HL-60/S4 (cell line): ENCODE data around the gene ARMC9.

Experiments used
- in situ Hi-C: fragments of 300-500 bp; cut with MboI; formaldehyde crosslinking; loops from 2 replicates; pipeline ENCODE4 v1.14.3; 2022; ENCODE audit warnings: low sequenced_read_pairs

Gene ARMC9

DNA sequence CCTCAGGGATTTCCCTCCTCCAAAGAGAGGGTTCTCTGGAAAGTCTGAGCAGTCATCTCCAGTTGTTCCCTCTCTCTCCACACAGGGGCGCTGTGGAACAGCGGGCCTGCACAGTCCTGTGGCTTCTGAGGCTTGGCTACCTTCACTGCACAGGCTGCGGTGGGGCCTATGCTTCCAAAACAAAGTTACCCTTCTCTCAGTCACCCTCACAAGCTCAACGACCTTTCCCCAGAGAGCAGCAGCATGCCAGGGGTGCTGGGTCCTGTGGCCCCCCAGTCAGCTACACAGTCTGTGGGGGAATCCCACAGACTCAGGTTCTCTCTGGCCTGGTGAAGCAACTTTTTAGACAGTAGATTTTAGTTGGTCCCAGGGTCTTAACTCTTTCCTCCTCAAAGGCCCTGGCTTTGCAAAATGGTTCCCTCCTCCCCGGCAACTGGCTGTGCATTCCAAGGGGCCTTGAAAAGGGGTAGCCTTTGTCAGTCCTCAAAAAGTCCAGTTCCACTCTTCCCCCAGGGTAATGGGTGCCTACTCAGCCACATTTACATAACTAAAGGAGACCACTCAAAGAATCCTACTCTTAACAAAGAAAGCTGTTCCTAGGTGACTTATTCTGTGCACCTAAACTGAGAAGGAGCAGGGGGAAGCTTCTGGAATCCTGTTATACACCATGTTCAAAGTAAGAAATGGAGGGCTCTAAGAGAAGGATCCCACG is 212.0 kb downstream of the ARMC9 start:
- in situ Hi-C loops = loop anchor here (25.0 kb wide), 1 partner anchor 573 kb away; no protein-coding TSS in a partner anchor

GRCh38 chr2:231411237-231411636 is 212.8 kb downstream of the ARMC9 start:
- in situ Hi-C loops = loop anchor here (25.0 kb wide), 1 partner anchor 574 kb away; no protein-coding TSS in a partner anchor

DNA sequence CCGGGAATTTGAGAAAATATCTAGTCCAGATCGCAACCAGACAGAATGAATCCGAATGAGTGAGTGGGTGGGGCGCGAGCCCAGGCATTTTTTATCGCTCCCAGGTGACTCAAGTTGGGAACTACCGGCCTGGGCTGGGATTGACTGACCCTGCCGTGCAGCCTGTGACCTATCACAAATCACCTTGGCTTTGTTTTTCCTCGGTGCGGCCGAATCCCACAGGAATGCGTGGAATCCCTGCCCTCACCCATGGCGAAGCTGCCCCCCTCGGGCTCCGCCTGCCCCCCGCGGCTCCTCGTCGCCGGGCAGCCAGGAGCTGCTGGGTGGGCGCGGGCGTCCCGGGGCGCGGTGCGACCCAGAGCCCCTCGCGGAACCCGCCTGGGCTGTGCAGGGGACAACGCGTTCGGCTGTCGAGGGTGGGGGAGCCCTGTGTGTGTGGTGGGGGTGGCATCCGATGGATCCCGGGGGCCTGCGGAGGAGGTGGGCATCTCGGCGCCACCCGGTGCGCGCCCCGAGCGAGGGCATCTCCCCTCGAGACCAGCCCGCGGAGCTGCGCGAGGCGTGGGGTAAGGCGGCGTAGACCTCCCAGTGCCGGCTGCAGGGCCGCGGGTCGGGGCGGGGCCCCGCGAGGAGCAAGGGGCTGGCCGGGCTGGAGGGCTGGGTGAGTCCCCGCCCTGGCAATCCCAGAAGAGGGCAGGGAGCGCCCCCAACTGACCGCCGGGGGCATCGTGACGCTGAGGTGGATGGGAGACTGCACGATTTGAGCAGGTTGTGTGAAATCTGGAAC is 213.6 kb downstream of the ARMC9 start:
- in situ Hi-C loops = loop anchor here (25.0 kb wide), 1 partner anchor 575 kb away; no protein-coding TSS in a partner anchor

GRCh38 chr2:231412618-231412963 is 214.2 kb downstream of the ARMC9 start:
- in situ Hi-C loops = loop anchor here (25.0 kb wide), 1 partner anchor 575 kb away; no protein-coding TSS in a partner anchor

DNA sequence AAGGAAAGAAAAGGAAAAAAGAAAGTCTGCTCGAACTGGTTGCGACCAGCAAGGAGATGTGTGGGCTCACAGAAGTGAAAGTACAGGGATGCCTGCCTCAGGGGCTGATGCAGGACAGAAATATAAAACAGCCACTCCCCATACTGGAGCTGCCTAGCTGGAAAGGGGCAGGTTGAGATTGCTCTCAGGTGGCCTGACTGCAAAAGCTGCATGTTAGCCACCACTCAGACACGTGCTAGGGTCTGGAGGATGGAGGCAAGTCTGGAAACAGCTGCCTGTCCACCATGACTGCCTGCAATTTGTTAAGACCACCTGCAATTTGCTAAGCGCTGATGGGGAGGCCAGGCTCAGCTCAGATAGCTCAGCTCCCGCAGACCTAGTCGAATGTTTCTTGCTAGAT is 215.0 kb downstream of the ARMC9 start:
- in situ Hi-C loops = loop anchor here (25.0 kb wide), 1 partner anchor 576 kb away; no protein-coding TSS in a partner anchor

DNA sequence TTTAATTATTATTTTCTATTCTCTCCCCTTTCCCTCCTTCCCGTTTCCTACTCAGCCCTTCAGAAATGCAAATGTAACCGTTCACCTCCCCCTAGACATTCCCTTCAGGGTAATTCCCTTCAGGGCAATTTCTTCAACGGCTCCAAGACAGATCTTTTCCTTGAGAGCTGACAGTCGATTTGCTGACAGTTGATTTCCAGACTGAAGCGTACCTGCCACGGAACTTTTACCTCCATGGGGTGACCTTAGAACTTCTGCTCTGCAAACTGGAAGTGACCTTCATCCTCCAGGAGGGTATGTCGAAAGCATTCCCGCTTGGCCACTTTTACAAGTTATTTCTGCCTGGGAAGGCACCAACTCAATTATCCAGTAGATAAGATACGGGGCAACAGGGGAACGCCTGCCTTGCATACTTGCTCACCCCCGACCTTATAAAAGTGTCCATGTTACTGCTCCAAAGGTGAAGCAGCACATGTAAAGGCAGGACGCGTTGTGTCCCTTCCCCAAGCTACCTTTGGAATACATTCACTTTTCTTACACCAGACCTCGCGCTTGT is 215.6 kb downstream of the ARMC9 start:
- in situ Hi-C loops = loop anchor here (25.0 kb wide), 1 partner anchor 577 kb away; no protein-coding TSS in a partner anchor

- in situ Hi-C loops = loop anchor here (25.0 kb wide), 1 partner anchor 578 kb away; no protein-coding TSS in a partner anchor
Measured at GRCh38 chr2:231415029-231415428, 216.6 kb downstream of the ARMC9 start.

GRCh38 chr2:231418820-231419640 is 220.6 kb downstream of the ARMC9 start:
- in situ Hi-C loops = loop anchor here (25.0 kb wide), 1 partner anchor 582 kb away; no protein-coding TSS in a partner anchor

GRCh38 chr2:231421051-231421580 is 222.7 kb downstream of the ARMC9 start:
- in situ Hi-C loops = loop anchor here (25.0 kb wide), 1 partner anchor 584 kb away; no protein-coding TSS in a partner anchor

DNA sequence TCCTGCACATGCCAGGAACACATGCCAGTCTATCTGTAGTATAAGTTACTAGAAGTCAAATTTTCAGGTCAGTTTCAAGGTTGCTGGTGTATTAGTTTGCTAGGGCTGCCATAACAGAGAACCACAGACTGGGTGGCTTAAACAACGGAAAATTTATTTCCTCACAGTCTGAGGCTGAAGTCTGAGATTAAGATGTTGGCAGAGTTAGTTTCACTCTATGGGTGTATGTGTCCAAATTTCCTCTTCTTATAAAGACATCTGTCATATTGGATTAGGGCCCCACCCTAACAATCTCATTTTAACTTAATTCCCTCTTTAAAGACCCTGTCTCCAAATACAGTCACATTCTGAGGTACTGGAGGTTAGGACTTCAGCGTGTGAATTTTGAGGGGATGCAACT is 223.6 kb downstream of the ARMC9 start:
- in situ Hi-C loops = loop anchor here (25.0 kb wide), 1 partner anchor 585 kb away; no protein-coding TSS in a partner anchor

GRCh38 chr2:231423176-231423575 is 224.7 kb downstream of the ARMC9 start:
- in situ Hi-C loops = loop anchor here (25.0 kb wide), 1 partner anchor 586 kb away; no protein-coding TSS in a partner anchor
